Adrenal gland (tissue), 5 donors: ENCODE data around the gene COX19.

Experiments used
- CTCF ChIP-seq, 6 experiments: fragments of 450-650 bp in 4 of 6; fragments of 200-600 bp in 2 of 6; sonication (generic) in 1 of 6; IDR thresholded peaks; 1 replicate in 5 of 6; 2 replicates in 1 of 6; pipeline versions ENCODE4 v1.5.1 to v1.8.0; 2016 to 2021; ENCODE audit warnings: antibody characterized with exemption in 6 of 6, mild to moderate bottlenecking in 2 of 6, moderate library complexity in 1 of 6
- POLR2A ChIP-seq, 2 donors: fragments of 450-650 bp; IDR thresholded peaks; one replicate each; pipeline ENCODE4 v1.6.1; 2017; ENCODE audit warnings: antibody characterized with exemption in 2 of 2, mild to moderate bottlenecking in 2 of 2, moderate library complexity in 1 of 2
- donor health status: DM: no; HTN: no; CAD: no.

- no peak for TF ChIP-seq CTCF (IDR thresholded peaks at IDR 0.05)
- no peak for TF ChIP-seq POLR2A (IDR thresholded peaks at IDR 0.05)
Measured at GRCh38 chr7:1014681-1015080, 39.3 kb upstream of the COX19 start.
